GM21528 (cell line): Measurements from ENCODE around the gene DOK6.
"Not testable (repeated sequence)": the region's sequence is repeated elsewhere in the genome, so short reads cannot be mapped to it uniquely, and the experiment has no call there.

ENCODE experiments used
- ATAC-seq: cut with Tn5 transposase; IDR thresholded peaks from one replicate; pipeline ENCODE4 v1.9.1; 2021; ENCODE audit warnings: mild to moderate bottlenecking, moderate library complexity; ENCODE audit not compliant: unreplicated experiment, low FRiP score

Gene DOK6

DNA sequence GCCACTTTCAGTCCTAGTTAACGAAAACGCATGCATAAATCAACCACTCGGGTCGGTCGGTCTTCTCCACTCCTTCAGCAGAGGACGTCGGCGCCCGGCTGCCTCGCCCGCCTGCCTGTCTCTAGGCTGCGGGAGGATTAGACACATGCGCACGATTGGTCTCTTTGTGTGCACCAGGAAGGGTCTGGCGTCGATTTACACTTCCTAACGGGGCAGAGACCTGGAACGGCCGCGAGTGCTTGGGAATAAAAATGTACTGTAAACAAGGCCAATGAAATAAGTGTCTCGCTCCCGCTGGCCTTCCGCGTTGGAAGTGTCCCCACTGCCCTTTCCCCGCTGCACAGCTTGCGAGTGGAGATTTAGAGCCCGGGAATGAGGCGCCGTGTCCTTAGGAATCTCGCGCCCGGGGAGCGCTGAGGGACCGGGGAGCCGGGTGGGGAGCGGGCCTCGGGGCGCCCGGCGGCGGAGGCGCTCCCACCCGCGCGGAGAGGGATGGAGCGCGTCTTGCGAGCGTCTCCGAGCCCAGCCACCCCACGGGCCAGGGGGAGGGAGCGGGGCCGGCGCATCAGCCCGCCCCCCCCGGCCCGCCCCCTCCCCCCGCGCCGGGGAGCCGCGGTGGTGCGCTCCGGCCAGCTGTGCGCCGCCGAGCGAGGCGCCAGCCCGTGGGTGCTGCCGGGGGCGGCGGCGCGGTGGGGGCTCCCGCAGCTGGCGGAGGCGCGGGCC lies at the start of gene DOK6:
Gene DOK6, plus strand, starts transcription at position 636 of the 723 bp plus-strand sequence.
- ATAC-seq, result no peak

DNA sequence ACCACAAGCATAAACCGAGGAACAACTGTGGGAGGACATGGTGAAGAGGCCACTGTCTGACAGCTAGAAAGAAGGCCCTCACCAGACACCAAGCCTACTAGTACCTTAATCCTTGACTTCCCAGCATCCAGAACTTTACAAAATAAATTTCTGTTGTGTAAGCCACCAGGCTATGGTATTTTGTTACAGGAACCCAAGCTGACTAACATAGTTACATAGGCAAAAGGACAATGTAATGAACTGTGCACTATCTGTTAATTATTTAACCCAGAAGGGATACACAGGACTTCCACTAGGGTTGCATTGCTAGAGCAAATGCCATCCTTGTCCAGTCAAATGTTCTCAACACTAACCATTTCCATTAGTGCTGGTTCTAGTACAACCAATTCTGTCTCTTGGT lies 47.7 kb upstream of the DOK6 start:
- no peak for ATAC-seq

GRCh38 chr18:69357590-69357989 lies 43.1 kb upstream of the DOK6 start:
- ATAC-seq, result no peak

GRCh38 chr18:69358212-69358895 lies 42.3 kb upstream of the DOK6 start:
- no peak for ATAC-seq

DNA sequence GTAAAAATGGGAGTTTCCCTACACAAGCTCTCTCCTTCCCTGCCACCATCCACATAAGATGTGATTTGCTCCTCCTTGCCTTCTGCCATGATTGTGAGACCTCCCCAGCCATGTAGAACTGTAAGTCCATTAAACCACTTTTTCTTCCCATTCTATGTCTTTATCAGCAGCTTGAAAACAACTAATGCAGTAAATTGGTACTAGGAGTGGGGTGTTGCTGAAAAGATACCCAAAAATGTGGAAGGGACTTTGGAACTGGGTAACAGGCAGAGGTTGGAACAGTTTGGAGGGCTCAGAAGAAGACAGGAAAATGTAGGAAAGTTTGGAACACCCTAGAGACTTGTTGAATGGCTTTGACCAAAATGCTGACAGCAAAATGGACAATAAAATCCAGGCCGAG lies 40.9 kb upstream of the DOK6 start:
- ATAC-seq, result not testable (repeated sequence)

DNA sequence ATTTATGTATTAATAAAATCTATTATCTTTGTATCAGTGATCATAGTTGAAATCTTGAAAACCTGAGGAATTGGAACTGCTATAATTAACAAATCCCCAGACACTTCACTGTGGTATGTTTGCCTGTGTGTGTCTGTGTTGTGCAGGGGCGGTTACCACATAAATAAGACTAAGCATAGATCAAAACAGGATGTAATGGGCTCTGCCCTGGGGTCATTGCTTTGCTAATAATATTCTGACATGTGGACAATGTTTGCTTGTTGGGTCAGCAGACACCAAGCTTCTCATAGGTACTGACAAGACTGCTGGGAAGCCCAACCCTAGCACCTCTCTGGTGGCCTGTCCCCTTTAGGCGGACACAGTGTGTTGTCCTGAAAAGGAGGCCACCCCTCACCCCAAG lies 35.8 kb upstream of the DOK6 start:
- no peak for ATAC-seq

DNA sequence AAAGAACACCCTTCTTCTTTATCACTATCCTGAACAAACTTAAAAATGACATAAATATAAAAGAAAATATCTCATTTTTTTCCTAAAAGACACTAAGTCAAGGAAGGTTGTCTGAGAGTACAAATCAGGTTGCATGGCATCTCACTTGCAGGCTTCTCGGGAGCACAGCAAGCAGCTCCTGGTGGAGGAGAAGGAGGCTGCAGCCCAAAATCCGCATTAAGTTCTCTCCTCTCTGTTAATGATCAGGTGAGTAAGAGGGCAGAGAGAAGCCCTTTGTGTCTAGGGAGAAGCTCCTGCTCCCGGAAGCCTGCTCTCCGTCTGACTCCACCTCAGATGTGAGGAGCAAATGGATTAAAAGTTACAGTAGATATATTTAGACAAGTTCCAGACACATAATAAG lies 35.0 kb upstream of the DOK6 start:
- no peak for ATAC-seq

GRCh38 chr18:69367104-69367503 lies 33.6 kb upstream of the DOK6 start:
- no peak for ATAC-seq

GRCh38 chr18:69371729-69372128 lies 29.0 kb upstream of the DOK6 start:
- ATAC-seq, result no peak

GRCh38 chr18:69380324-69380723 lies 20.4 kb upstream of the DOK6 start:
- ATAC-seq, result no peak

DNA sequence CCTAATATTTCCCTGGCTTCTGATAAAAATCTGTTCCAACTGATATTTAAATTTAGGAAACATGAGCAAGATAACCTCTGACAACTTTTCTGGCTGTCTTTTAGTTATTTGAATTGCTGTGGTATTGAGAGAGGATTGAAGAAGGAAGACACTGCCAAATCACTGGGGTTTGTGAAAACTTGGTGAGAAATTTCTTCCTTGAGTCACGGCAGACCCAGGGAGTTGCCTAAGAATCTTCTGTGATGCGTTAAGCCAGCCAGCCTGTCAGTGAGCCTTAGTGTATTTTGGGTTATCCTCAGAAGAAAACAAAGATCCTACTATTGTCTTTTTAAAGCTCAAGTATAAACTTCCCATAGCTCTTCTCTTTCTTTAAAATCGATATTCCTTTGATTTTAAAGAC lies 17.5 kb upstream of the DOK6 start:
- ATAC-seq, result no peak

- no peak for ATAC-seq
Observed at GRCh38 chr18:69387186-69387585, 13.5 kb upstream of the DOK6 start.

- no peak for ATAC-seq
Observed at GRCh38 chr18:69388222-69388621, 12.5 kb upstream of the DOK6 start.

GRCh38 chr18:69397096-69397495 lies 3.6 kb upstream of the DOK6 start:
- ATAC-seq, result no peak

- ATAC-seq, result no peak
Observed at GRCh38 chr18:69399253-69399652, 1.4 kb upstream of the DOK6 start.

DNA sequence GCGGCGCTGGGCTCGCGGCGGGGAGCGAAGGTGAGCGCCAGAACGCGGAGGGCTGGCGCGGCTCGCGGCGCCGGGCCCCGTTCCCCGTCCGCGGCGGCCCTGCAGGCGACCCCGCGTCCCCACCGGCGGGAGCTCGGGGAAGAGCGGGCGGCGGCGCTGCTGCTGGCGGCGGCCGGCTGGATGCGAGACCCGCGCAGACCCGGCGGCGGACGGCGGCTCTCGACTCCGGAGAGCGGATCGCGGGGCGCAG lies 213 bp downstream of the DOK6 start:
- ATAC-seq, result no peak

DNA sequence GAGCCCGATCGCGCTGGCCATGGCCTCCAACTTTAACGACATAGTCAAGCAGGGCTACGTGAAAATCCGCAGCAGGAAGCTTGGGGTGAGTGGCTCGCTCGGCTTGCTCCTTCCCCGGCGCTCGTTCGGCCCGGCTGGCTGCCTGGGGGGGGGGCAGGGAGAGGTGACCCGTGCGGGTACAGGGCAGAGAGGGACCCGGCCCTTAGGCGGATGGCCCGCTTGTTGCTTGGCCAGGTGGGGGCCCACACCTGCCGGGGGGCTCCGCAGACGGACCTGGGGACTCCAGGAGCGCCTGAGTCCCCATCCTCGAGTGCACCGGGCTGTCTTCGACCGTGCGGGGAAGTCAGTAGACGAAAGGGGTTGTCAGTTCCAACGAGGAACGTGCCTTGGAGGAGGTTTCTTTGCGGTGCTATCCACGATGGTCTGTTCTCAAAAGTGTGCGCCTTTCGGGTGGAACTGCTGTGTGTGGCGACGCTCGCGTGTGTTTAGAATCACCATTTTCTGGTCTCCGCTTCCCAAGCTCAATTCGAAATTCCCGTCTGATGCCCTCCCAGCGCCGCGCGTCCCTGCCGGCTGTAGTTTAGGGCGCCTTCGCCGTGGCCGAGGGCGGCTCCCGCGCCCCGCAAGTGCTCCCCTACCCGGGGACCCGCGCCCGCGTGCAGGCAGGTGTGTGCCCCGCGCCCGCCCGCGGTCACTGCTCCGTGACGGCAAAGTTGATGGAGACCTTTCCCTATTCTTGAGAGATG lies 711 bp downstream of the DOK6 start:
- no peak for ATAC-seq

GRCh38 chr18:69401972-69402532 lies 1.4 kb downstream of the DOK6 start:
- no peak for ATAC-seq

- no peak for ATAC-seq
Observed at GRCh38 chr18:69402533-69402989, 1.9 kb downstream of the DOK6 start.

- no peak for ATAC-seq
Observed at GRCh38 chr18:69408522-69408921, 7.8 kb downstream of the DOK6 start.

- no peak for ATAC-seq
Observed at GRCh38 chr18:69411199-69411598, 10.5 kb downstream of the DOK6 start.
